D721Med (cell line): ENCODE results near the gene SCIMP.

ENCODE experiments used
- DNase-seq: peaks from one replicate; pipeline ENCODE4 v3.0.0; 2011; ENCODE audit warnings: low spot score; ENCODE audit not compliant: insufficient read length
- FAIRE-seq: peaks from 2 replicates; lab custom pipeline; 2011; peaks lifted over from hg19 to GRCh38; lab: Jason Lieb, UNC
- TF ChIP-seq, protein P1 (sequence below): IDR thresholded peaks from 2 replicates; pipeline ENCODE4 v1.5.1; 2012; ENCODE audit warnings: mild to moderate bottlenecking, control low read depth; ENCODE audit not compliant: insufficient read depth; ENCODE audit errors: missing control alignments

SCIMP gene

DNA sequence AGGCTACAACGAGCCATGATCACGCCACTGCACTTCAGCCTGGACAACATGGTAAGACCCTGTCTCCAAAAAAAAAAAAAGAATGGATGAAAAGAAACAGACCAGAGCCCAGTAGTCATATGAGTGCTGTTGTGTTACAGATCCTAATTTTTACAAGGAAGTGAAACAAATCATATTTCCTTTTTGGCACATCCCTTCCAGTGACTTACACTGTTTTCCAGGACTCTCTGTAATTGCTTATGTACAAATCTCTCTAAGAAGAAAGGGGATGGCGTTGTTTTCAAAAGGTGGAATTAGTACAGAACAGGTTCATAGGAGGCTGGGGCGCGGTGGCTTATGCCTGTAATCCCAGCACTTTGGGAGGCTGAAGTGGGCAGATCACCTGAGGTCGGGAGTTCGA is 23.2 kb downstream of the SCIMP start:
- TF ChIP-seq, protein P1, sequence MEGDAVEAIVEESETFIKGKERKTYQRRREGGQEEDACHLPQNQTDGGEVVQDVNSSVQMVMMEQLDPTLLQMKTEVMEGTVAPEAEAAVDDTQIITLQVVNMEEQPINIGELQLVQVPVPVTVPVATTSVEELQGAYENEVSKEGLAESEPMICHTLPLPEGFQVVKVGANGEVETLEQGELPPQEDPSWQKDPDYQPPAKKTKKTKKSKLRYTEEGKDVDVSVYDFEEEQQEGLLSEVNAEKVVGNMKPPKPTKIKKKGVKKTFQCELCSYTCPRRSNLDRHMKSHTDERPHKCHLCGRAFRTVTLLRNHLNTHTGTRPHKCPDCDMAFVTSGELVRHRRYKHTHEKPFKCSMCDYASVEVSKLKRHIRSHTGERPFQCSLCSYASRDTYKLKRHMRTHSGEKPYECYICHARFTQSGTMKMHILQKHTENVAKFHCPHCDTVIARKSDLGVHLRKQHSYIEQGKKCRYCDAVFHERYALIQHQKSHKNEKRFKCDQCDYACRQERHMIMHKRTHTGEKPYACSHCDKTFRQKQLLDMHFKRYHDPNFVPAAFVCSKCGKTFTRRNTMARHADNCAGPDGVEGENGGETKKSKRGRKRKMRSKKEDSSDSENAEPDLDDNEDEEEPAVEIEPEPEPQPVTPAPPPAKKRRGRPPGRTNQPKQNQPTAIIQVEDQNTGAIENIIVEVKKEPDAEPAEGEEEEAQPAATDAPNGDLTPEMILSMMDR, result no peak
- no peak for FAIRE-seq
- DNase-seq, result no peak

DNA sequence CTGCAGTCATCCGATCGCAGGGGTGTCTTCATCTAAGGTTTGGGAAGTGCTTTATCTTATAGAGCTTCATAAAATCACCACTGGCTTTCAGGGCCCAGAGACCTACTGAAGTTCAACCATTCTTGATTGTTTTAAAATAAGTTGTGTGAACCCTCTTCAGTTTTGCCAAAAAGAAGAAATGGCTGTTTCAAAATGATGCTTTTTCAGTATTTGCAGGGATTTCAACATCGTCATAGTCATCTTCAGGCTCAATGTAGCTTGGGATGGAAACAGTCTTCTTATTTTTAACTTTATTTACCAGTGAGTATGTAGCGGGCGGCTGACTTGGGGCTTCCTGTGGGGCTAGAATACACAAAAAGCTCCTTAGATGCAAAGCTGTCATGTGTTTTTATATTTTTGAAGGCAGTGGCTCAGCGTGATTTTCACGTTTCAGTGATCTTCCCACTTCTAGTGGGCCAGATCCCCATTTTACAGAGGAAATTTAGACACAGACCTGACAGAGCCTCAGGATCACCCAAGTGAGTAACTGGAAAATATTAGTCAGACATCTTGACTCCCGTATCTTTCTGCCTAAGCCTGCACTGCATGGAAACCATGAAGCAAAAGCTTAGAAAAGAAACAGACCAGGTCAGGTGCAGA is 23.9 kb downstream of the SCIMP start:
- DNase-seq (no peak), FAIRE-seq (no peak)
- TF ChIP-seq, protein P1, result no peak

DNA sequence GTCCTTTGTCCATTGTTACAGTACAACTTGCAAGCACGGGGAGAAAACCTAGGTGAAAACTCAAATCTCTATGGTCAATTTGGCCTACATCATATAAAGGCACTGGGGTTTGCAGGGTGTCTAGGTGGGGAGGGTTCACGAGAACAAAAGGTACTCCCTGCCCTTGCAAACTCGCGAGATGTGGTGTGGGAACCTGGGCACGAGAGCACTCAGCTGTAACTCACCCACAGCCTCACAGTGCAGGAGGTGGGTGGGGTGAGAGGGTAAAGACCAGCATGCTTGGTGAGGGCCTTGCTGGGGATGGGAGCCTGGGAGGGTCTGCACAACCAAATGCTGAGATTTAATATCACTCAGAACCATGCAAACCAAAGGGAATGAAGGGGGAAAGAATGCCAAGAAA is 24.6 kb downstream of the SCIMP start:
- no peak for FAIRE-seq
- DNase-seq, result no peak
- TF ChIP-seq, protein P1, result no peak

DNA sequence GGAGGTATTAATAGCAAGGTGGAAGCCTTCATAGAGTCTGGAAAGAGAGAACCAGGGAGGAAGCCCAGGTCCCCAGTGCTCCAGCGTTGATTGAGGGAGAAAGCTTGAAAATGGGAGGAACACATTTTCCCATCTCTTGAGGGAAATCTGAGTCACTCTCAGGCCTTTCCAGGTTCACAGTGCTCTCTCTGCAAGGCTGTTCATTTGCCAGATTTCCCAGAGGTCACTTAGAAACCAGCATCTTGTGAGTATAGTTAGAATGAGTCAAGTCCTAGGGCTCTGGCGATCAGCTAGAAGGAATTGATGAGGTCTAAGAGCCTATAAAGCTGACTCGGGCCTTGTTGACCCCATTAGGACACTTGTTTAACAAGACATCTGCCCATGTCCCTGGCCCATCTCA is 25.3 kb downstream of the SCIMP start:
- TF ChIP-seq, protein P1, result no peak
- DNase-seq (no peak), FAIRE-seq (no peak)

DNA sequence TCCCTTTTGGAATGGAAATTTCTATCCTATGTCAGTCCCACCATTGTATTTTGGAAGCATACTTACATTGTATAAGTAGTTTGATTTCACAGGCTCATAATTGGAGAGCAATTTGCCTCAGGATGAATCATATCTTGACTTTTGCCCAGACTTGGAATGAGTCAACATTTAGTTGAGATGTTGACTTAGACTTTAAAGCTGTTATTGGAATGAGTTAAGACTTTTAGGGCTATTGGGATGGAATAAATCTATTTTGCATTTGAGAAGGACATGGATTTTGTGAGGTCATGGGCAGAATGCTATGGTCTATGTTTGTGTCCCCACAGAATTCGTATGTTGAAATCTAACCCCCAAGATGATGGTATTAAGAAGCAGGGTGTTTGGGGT is 30.8 kb downstream of the SCIMP start:
- TF ChIP-seq, protein P1, result no peak
- DNase-seq (no peak), FAIRE-seq (no peak)

DNA sequence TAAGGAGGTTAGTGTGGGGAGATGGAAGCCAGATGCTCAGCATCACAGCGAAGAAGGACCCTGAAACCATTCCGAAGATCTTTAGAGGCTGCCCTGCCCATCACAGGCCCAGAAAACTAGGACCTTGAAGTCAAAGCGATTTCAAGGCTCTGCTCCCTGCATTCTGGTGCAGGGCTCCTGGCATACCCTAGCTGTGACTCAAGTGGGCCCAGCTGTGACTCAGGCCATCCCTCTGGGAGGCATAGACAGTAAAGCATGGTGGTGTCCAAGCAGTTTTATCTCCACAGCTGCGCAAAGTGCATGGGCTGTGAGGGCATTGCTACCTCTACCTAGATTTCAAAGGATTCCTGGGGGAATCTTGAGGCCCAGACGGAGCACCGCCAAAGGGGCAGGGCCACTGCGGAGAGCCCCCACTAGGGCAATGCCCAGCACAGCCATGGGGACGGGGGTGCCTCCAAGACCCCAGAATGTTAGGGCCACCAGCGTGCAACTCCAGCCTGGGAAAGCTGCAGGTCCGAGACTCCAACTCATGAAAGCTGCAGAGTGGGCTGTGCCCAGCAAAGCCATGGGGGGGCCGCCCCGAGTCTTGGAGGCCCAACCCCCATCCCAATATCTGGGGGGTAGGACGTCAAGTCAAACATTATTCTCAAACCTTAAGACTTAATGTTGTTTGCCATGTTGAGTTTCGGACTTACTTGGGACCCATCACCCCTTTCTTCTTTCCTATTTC is 31.3 kb downstream of the SCIMP start:
- no peak for DNase-seq
- FAIRE-seq, result no peak
- TF ChIP-seq, protein P1, result no peak

DNA sequence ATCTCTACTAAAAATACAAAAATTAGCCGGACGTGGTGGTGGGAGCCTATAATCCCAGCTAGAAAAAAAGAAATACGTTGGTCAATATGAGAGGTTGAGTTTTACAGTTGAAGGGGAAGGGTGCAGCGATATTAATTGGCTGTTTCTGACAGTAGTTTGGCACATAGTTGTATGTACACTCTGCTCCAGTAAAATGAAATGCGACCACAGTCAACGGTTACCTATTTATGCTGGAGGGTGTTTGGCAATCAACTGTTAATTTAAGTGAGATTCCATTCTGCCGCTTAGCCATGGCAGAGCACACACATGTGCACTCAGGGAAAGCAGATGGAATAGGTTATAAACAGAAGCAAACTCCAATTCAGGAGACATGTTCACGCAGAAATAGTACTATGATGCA is 33.6 kb downstream of the SCIMP start:
- TF ChIP-seq, protein P1, result no peak
- no peak for DNase-seq
- FAIRE-seq, result no peak
